GM12892 (cell line): ENCODE data around the gene PRR16.

ENCODE experiments used
- DNase-seq: peaks from one replicate; pipeline ENCODE4 v3.0.0; 2011; ENCODE audit not compliant: insufficient read length
- FAIRE-seq: peaks from 2 replicates; lab custom pipeline; 2011; peaks lifted over from hg19 to GRCh38; lab: Jason Lieb, UNC
- POLR2A ChIP-seq: IDR thresholded peaks from 2 replicates; pipeline ENCODE4 v1.6.1; 2011; ENCODE audit warnings: low read depth, low read length, control low read depth
- POLR2AphosphoS5 ChIP-seq: IDR thresholded peaks from 2 replicates; pipeline ENCODE4 v1.6.1; 2011; ENCODE audit warnings: low read depth, low read length, control low read depth
- TAF1 ChIP-seq: IDR thresholded peaks from 2 replicates; pipeline ENCODE4 v1.6.1; 2011; ENCODE audit warnings: low read depth, mild to moderate bottlenecking, control low read depth, low read length, borderline replicate concordance

Gene PRR16

GRCh38 chr5:120600639-120601038 is 136.5 kb downstream of the PRR16 start:
- FAIRE-seq (no peak), DNase-seq (no peak)
- TF ChIP-seq POLR2AphosphoS5 (no peak), POLR2A (no peak), TAF1 (no peak)

GRCh38 chr5:120602033-120602432 is 137.9 kb downstream of the PRR16 start:
- FAIRE-seq (no peak), DNase-seq (no peak)
- TF ChIP-seq TAF1 (no peak), POLR2A (no peak), POLR2AphosphoS5 (no peak)

- DNase-seq (no peak), FAIRE-seq (no peak)
- TF ChIP-seq POLR2AphosphoS5 (no peak), POLR2A (no peak), TAF1 (no peak)
These were observed 140.8 kb downstream of the PRR16 start for GRCh38 chr5:120604884-120605283.

GRCh38 chr5:120605325-120606079 is 141.4 kb downstream of the PRR16 start:
- no peak for DNase-seq
- no peak for TF ChIP-seq POLR2AphosphoS5
- TF ChIP-seq POLR2A = no peak
- TF ChIP-seq TAF1 = no peak
- FAIRE-seq = no peak

- DNase-seq (no peak), FAIRE-seq (no peak)
- TF ChIP-seq POLR2AphosphoS5 = no peak
- no peak for TF ChIP-seq POLR2A
- no peak for TF ChIP-seq TAF1
These were observed 145.5 kb downstream of the PRR16 start for GRCh38 chr5:120609570-120609969.

GRCh38 chr5:120610145-120610544 is 146.0 kb downstream of the PRR16 start:
- TF ChIP-seq POLR2AphosphoS5 (no peak), TAF1 (no peak), POLR2A (no peak)
- no peak for DNase-seq
- FAIRE-seq = no peak

- no peak for FAIRE-seq
- no peak for TF ChIP-seq TAF1
- TF ChIP-seq POLR2AphosphoS5 = no peak
- TF ChIP-seq POLR2A = no peak
- DNase-seq = no peak
These were observed 149.6 kb downstream of the PRR16 start for GRCh38 chr5:120613729-120614128.

GRCh38 chr5:120614531-120615180 is 150.6 kb downstream of the PRR16 start:
- DNase-seq = no peak
- no peak for FAIRE-seq
- TF ChIP-seq POLR2A = no peak

GRCh38 chr5:120615967-120616645 is 152.0 kb downstream of the PRR16 start:
- no peak for TF ChIP-seq POLR2AphosphoS5
- no peak for TF ChIP-seq TAF1
- TF ChIP-seq POLR2A = no peak
- FAIRE-seq (no peak), DNase-seq (no peak)

- no peak for DNase-seq
- TF ChIP-seq POLR2AphosphoS5 (no peak), TAF1 (no peak), POLR2A (no peak)
- no peak for FAIRE-seq
These were observed 157.2 kb downstream of the PRR16 start for GRCh38 chr5:120621339-120621738.

- DNase-seq = no peak
- TF ChIP-seq POLR2AphosphoS5 = no peak
- no peak for TF ChIP-seq TAF1
- TF ChIP-seq POLR2A = no peak
- FAIRE-seq = no peak
These were observed 160.0 kb downstream of the PRR16 start for GRCh38 chr5:120624021-120624563.

GRCh38 chr5:120628156-120628555 is 164.1 kb downstream of the PRR16 start:
- DNase-seq = no peak
- FAIRE-seq = no peak
- TF ChIP-seq POLR2AphosphoS5 (no peak), POLR2A (no peak), TAF1 (no peak)
